ENCODE measurements around the gene IL19. TPM values are rescaled to one million over a fixed set of nuclear protein-coding genes. Genes with fewer than 3 reads are reported as not detected.

IL19 gene
- total RNA-seq, 1 donor from 2014 or later: not detected

- DNase-seq (ENCODE audit: low spot score): no peak
Observed at GRCh38 chr1:206890125-206891060, 119.8 kb downstream of the IL19 start.

GRCh38 chr1:206891412-206891811 lies 120.8 kb downstream of the IL19 start:
- DNase-seq (ENCODE audit: low spot score): no peak

Other genes with a start within 250 kb of the IL19 start
- 58.6 TPM for gene EIF2D, start 158.3 kb upstream of the IL19 start, total RNA-seq
- 4.8 TPM for gene DYRK3, start 135.2 kb upstream of the IL19 start, total RNA-seq
- 69.8 TPM for gene MAPKAPK2, start 85.9 kb upstream of the IL19 start, total RNA-seq
- 0.68 TPM for gene IL10, start 1.7 kb downstream of the IL19 start, total RNA-seq
- gene IL20, start 94.8 kb downstream of the IL19 start, total RNA-seq: not detected
- gene IL24, start 126.7 kb downstream of the IL19 start, total RNA-seq: not detected
- gene FCMR, start 151.2 kb downstream of the IL19 start, total RNA-seq: 17.1 TPM
- gene PIGR, start 175.7 kb downstream of the IL19 start, total RNA-seq: 670 TPM
- gene FCAMR, start 199.7 kb downstream of the IL19 start, total RNA-seq: not detected

Measured in ureter (tissue), 1 donor.